B cell (primary cell): ENCODE measurements around the gene MAGI2. TPM values are rescaled to one million over a fixed set of nuclear protein-coding genes. Genes with fewer than 3 reads are reported as not detected.

Source experiments
- ATAC-seq: fragments of 200-7000 bp; cut with Tn5 transposase; one replicate; pipeline ENCODE4 v1.10.0; 2021; ENCODE audit warnings: low read depth, mild to moderate bottlenecking, moderate number of reproducible peaks, moderate library complexity
- CTCF ChIA-PET: fragments of 350-600 bp; sonication (Branson Sonifier 250); formaldehyde crosslinking; loops from one replicate; lab custom pipeline; 2021; ENCODE audit warnings: antibody characterized with exemption, inconsistent platforms; lab: Charles Lee
- POLR2A ChIA-PET: fragments of 350-600 bp; sonication (Branson Sonifier 250); formaldehyde crosslinking; loops from one replicate; lab custom pipeline; 2021; ENCODE audit warnings: antibody characterized with exemption; lab: Charles Lee
- DNase-seq: peaks from one replicate; pipeline ENCODE4 v3.0.0; 2013
- H2AFZ ChIP-seq: 2 replicates; pipeline ENCODE4 v1.6.1; 2012; ENCODE audit warnings: mild to moderate bottlenecking, low read depth, low read length; ENCODE audit not compliant: insufficient read depth, poor library complexity, severe bottlenecking
- H3K27ac ChIP-seq, 2 donors: 1 replicate in 1 of 2; 2 replicates in 1 of 2; pipeline ENCODE4 v1.5.1; 2012 to 2013; ENCODE audit warnings: low read length in 2 of 2, mild to moderate bottlenecking in 2 of 2, moderate library complexity in 1 of 2
- H3K27me3 ChIP-seq, 4 experiments: fragments of 200-600 bp in 1 of 4; sonication (generic) in 1 of 4; replicated peaks in 1 of 4; 1 replicate in 2 of 4; 2 replicates in 2 of 4; pipeline versions ENCODE4 v1.6.1 to v1.7.0; 2013 to 2016; ENCODE audit warnings: low read length in 3 of 4, mild to moderate bottlenecking in 2 of 4, mixed read lengths in 1 of 4, moderate library complexity in 1 of 4; ENCODE audit not compliant: insufficient read depth in 4 of 4, control insufficient read depth in 3 of 4; ENCODE audit errors: control extremely low read depth in 1 of 4
- H3K36me3 ChIP-seq, 2 experiments: replicated peaks in 1 of 2; 1 replicate in 1 of 2; 2 replicates in 1 of 2; pipeline versions ENCODE4 v1.6.1 to v1.7.1; 2013; ENCODE audit warnings: low read length in 1 of 2; ENCODE audit not compliant: insufficient read depth in 2 of 2, control insufficient read depth in 1 of 2; ENCODE audit errors: control extremely low read depth in 1 of 2, extremely low read depth in 1 of 2
- H3K4me1 ChIP-seq, 2 donors: fragments of 200-600 bp in 1 of 2; sonication (generic) in 1 of 2; 1 replicate in 1 of 2; 2 replicates in 1 of 2; pipeline versions ENCODE4 v1.5.1 to v1.6.1; 2013 to 2017; ENCODE audit warnings: low read length in 2 of 2; ENCODE audit not compliant: control insufficient read depth in 2 of 2, insufficient read depth in 2 of 2
- H3K4me2 ChIP-seq: replicated peaks from 2 replicates; pipeline ENCODE3; 2012; ENCODE audit warnings: mild to moderate bottlenecking, low read depth, low read length; ENCODE audit not compliant: poor library complexity, severe bottlenecking
- H3K4me3 ChIP-seq, 5 experiments: fragments of 200-600 bp in 1 of 5; sonication (generic) in 1 of 5; 1 replicate in 3 of 5; 2 replicates in 2 of 5; pipeline versions ENCODE4 v1.5.1 to v1.7.0; 2011 to 2016; ENCODE audit warnings: low read length in 4 of 5, mild to moderate bottlenecking in 4 of 5, low read depth in 2 of 5, control low read depth in 1 of 5, moderate library complexity in 1 of 5; ENCODE audit not compliant: insufficient read depth in 1 of 5; ENCODE audit errors: control extremely low read depth in 1 of 5, extremely low read depth in 1 of 5
- H3K79me2 ChIP-seq: fragments of 200-600 bp; sonication (generic); one replicate; pipeline ENCODE4 v1.6.0; 2016; ENCODE audit warnings: low read length; ENCODE audit not compliant: control insufficient read depth, insufficient read depth
- H3K9ac ChIP-seq: fragments of 200-600 bp; sonication (generic); 2 replicates; pipeline ENCODE4 v1.6.1; 2017; ENCODE audit warnings: mild to moderate bottlenecking, low read length, moderate library complexity
- H3K9me3 ChIP-seq, 3 donors: one replicate each; pipeline versions ENCODE4 v1.6.1 to v1.7.1; 2013; ENCODE audit warnings: low read length in 2 of 3; ENCODE audit not compliant: control insufficient read depth in 2 of 3, insufficient read depth in 1 of 3; ENCODE audit errors: control extremely low read depth in 1 of 3
- H4K20me1 ChIP-seq: 2 replicates; pipeline ENCODE4 v1.6.0; 2012; ENCODE audit warnings: mild to moderate bottlenecking, low read length; ENCODE audit not compliant: insufficient read depth, control insufficient read depth, poor library complexity, severe bottlenecking
- H3K27ac Mint-ChIP-seq: one replicate; pipeline ENCODE4 v1.8.0; 2021; ENCODE audit warnings: mixed read lengths
- H3K27me3 Mint-ChIP-seq: one replicate; pipeline ENCODE4 v1.8.0; 2021; ENCODE audit warnings: mixed read lengths
- H3K4me1 Mint-ChIP-seq: one replicate; pipeline ENCODE4 v1.8.0; 2021; ENCODE audit warnings: mixed read lengths
- H3K4me3 Mint-ChIP-seq: one replicate; pipeline ENCODE4 v1.8.0; 2021; ENCODE audit warnings: mixed read lengths
- H3K9me3 Mint-ChIP-seq: one replicate; pipeline ENCODE4 v1.8.0; 2022; ENCODE audit warnings: mixed read lengths; ENCODE audit not compliant: insufficient read depth
- EZH2 ChIP-seq: IDR thresholded peaks from 2 replicates; pipeline ENCODE4 v1.6.1; 2012; ENCODE audit warnings: borderline replicate concordance, low read depth, mild to moderate bottlenecking, moderate library complexity, low read length; ENCODE audit not compliant: insufficient read depth, poor library complexity, severe bottlenecking
- WGBS: methylation state at CpG from one replicate; pipeline ENCODE4 v1.1.5; 2013; ENCODE audit warnings: missing lambda C conversion rate; ENCODE audit not compliant: insufficient coverage; 5-methylcytosine and 5-hydroxymethylcytosine counted together
- intact Hi-C: fragments of 100-400 bp; cut with micrococcal nuclease; formaldehyde crosslinking; loops from one replicate; pipeline ENCODE4 v1.10.0; 2022
- polyA plus RNA-seq: library from polyadenylated mRNA; depleted of rRNA; stranded (reverse); fragments of >200 nt; gene quantifications from 2 replicates; pipeline ENCODE4 v1.2.3, GENCODE V29; 2012
- total RNA-seq, 2 donors: library from RNA; stranded (reverse); fragments of 120-200 nt in 1 of 2; gene quantifications; 1 replicate in 1 of 2; 2 replicates in 1 of 2; pipeline versions ENCODE4 v1.2.3 to v1.2.4, GENCODE V29; 2013 to 2022
- TF ChIP-seq, protein P1 (sequence below): fragments of 200-600 bp; IDR thresholded peaks from one replicate; pipeline ENCODE4 v1.8.0; 2022; ENCODE audit warnings: antibody characterized with exemption, mild to moderate bottlenecking

The MAGI2 gene
- total and polyA plus RNA-seq, 2 donors (not counting 1 experiment from before 2014, with no cell fraction given) = 0.16 to 0.64 TPM

DNA sequence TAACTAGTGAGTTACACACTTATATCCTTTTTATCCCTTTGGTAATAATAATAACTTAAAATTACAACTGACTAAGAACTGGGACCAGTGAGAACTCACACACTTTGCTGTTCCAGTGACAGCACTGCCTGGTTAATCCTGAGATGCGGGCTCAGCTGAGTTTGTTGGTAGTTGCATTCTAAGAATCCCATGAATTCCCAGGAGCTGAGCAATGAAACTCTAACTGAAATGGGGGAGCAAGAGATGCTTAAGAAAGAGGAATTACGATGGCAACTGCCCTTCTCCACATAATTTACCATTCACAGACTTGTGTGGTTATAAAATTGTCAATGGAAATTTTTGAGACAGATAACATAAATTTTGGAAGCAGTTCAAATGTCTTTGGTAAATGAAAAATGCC, 659.4 kb downstream of the MAGI2 start:
- Histone ChIP-seq H4K20me1 (no peaks in the 10 kb centered on the region), H3K36me3 (no peaks in the 10 kb centered on the region), H3K4me1 (no peaks in the 10 kb centered on the region), H3K9ac (no peak overlapping the region), H3K4me3 (no peak overlapping the region), H3K4me2 (no peak overlapping the region), H3K9me3 (no peaks in the 10 kb centered on the region), H3K27ac (no peak overlapping the region), H3K27me3 (no peaks in the 10 kb centered on the region), H2AFZ (no peak overlapping the region), H3K79me2 (no peaks in the 10 kb centered on the region)
- H3K4me1 Mint-ChIP-seq = no peaks in the 10 kb centered on the region
- H3K9me3 Mint-ChIP-seq = peaks cover 5% of the 10 kb centered on the region
- no CpG with 5 or more reads among the region's 2 CpGs for WGBS
- TF ChIP-seq, protein P1, sequence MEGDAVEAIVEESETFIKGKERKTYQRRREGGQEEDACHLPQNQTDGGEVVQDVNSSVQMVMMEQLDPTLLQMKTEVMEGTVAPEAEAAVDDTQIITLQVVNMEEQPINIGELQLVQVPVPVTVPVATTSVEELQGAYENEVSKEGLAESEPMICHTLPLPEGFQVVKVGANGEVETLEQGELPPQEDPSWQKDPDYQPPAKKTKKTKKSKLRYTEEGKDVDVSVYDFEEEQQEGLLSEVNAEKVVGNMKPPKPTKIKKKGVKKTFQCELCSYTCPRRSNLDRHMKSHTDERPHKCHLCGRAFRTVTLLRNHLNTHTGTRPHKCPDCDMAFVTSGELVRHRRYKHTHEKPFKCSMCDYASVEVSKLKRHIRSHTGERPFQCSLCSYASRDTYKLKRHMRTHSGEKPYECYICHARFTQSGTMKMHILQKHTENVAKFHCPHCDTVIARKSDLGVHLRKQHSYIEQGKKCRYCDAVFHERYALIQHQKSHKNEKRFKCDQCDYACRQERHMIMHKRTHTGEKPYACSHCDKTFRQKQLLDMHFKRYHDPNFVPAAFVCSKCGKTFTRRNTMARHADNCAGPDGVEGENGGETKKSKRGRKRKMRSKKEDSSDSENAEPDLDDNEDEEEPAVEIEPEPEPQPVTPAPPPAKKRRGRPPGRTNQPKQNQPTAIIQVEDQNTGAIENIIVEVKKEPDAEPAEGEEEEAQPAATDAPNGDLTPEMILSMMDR = no peak
- no peak for TF ChIP-seq EZH2
- DNase-seq (no peak), ATAC-seq (no peak)
- intact Hi-C loops = no loop called here
- no peak overlapping the region for H3K4me3 Mint-ChIP-seq
- H3K27me3 Mint-ChIP-seq = no peaks in the 10 kb centered on the region
- CTCF ChIA-PET = no interaction called here
- POLR2A ChIA-PET = no interaction called here
- H3K27ac Mint-ChIP-seq = no peak overlapping the region

DNA sequence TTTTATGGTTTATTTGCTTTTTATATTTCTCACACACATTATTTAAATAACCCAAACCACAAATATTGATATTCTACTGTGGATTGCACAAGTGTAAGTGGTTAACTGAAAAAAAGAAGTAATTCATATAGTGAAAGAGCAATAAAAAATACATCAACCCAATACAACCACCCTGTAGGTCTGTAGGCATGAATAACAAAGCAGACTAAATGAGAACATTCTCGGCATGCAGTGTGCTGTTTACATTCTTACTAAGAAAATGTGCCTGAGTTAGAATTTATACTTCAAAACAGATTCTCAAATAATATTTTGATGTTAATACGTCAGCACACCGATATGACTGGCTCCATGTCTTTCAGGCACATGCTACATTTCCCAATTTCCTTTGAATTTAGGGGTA, 660.8 kb downstream of the MAGI2 start:
- Histone ChIP-seq H3K27me3 (no peaks in the 10 kb centered on the region), H3K4me2 (no peak overlapping the region), H3K4me1 (no peaks in the 10 kb centered on the region), H3K9me3 (no peaks in the 10 kb centered on the region), H3K27ac (no peak overlapping the region), H3K36me3 (no peaks in the 10 kb centered on the region), H2AFZ (no peak overlapping the region), H3K4me3 (no peak overlapping the region), H4K20me1 (no peaks in the 10 kb centered on the region), H3K9ac (no peak overlapping the region), H3K79me2 (no peaks in the 10 kb centered on the region)
- Mint-ChIP-seq H3K4me3 (no peak overlapping the region), H3K27me3 (no peaks in the 10 kb centered on the region), H3K9me3 (peaks cover 5% of the 10 kb centered on the region), H3K4me1 (no peaks in the 10 kb centered on the region), H3K27ac (no peak overlapping the region)
- no CpG with 5 or more reads among the region's 3 CpGs for WGBS
- no peak for DNase-seq
- POLR2A ChIA-PET = no interaction called here
- intact Hi-C loops = no loop called here
- TF ChIP-seq, protein P1 = no peak
- TF ChIP-seq EZH2 = no peak
- ATAC-seq = no peak
- CTCF ChIA-PET = no interaction called here
